Osteoblast (primary cell): ENCODE results near the gene CDH22. TPM values are rescaled to one million over a fixed set of nuclear protein-coding genes. Genes with fewer than 3 reads are reported as not detected.

Experiments used
- DNase-seq: peaks from one replicate; pipeline ENCODE4 v3.0.0; 2011; ENCODE audit warnings: low spot score, mixed read lengths; ENCODE audit not compliant: insufficient read length; ENCODE audit errors: missing footprints
- H2AFZ ChIP-seq: 2 replicates; pipeline ENCODE4 v1.6.0; 2011; ENCODE audit warnings: mild to moderate bottlenecking, low read length
- H3K27ac ChIP-seq: 2 replicates; pipeline ENCODE4 v1.5.1; 2011; ENCODE audit warnings: mild to moderate bottlenecking, low read depth, low read length, moderate library complexity
- H3K27me3 ChIP-seq: 2 replicates; pipeline ENCODE4 v1.6.0; 2012; ENCODE audit warnings: mild to moderate bottlenecking, control low read depth, inconsistent platforms, low read length, moderate library complexity; ENCODE audit not compliant: insufficient read depth
- H3K36me3 ChIP-seq: 2 replicates; pipeline ENCODE4 v1.5.1; 2011; ENCODE audit warnings: mild to moderate bottlenecking, low read length, control low read depth, moderate library complexity; ENCODE audit not compliant: insufficient read depth
- H3K4me1 ChIP-seq: 2 replicates; pipeline ENCODE4 v1.5.1; 2011; ENCODE audit warnings: mild to moderate bottlenecking, low read length, control low read depth, moderate library complexity; ENCODE audit not compliant: insufficient read depth
- H3K4me2 ChIP-seq: 2 replicates; pipeline ENCODE4 v1.6.0; 2011; ENCODE audit warnings: mild to moderate bottlenecking, low read length; ENCODE audit not compliant: insufficient read depth
- H3K4me3 ChIP-seq: fragments of 200-600 bp; sonication (generic); 3 replicates; pipeline ENCODE4 v1.5.1; 2012; ENCODE audit warnings: mild to moderate bottlenecking, low read length, inconsistent platforms; ENCODE audit not compliant: insufficient read depth
- H3K79me2 ChIP-seq: 2 replicates; pipeline ENCODE4 v1.6.0; 2012; ENCODE audit warnings: mild to moderate bottlenecking, low read length, control low read depth, inconsistent platforms; ENCODE audit not compliant: insufficient read depth
- H3K9me3 ChIP-seq: 2 replicates; pipeline ENCODE4 v1.5.1; 2011; ENCODE audit warnings: low read depth, low read length, control low read depth
- H4K20me1 ChIP-seq: 2 replicates; pipeline ENCODE4 v1.6.0; 2012; ENCODE audit warnings: mild to moderate bottlenecking, low read length, control low read depth; ENCODE audit not compliant: insufficient read depth
- CTCF ChIP-seq: IDR thresholded peaks from 2 replicates; pipeline ENCODE4 v1.5.1; 2011; ENCODE audit warnings: mild to moderate bottlenecking, low read depth, low read length, moderate library complexity; ENCODE audit errors: extremely low read depth
- total RNA-seq: library from RNA; depleted of rRNA; stranded (reverse); fragments of >200 nt; gene quantifications from 2 replicates; pipeline ENCODE4 v1.2.3, GENCODE V29; 2012

CDH22 gene
- total RNA-seq, 1 donor, result not detected

DNA sequence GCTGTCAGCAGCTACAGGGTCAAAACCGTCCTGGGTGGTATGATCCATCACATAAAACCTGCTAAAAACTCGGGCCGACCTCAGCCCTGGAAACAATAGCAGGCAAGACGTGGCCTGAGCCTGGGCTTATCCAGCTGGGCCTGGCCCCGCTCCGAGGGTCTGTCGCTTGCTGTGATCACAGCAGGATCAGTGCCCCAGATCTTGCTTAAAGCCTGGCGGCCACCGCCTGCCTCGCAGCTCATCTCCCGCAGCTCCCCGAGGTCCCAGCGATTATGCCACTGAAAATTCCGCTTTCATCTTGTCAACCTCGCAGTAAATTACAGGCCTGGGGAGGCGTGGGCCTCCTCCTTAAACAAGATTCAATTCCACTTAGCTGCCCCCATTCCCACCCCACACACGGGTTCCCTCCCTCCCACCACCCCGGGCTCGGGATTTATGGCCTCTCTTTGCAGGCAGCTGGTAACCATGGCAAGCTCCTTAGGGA is 40.1 kb downstream of the CDH22 start:
- no peaks in the 10 kb centered on the region for H3K79me2 ChIP-seq
- no peak overlapping the region for H3K27ac ChIP-seq
- peaks cover 3% of the 10 kb centered on the region for H3K27me3 ChIP-seq
- H3K4me2 ChIP-seq, result no peak overlapping the region
- H3K9me3 ChIP-seq, result no peaks in the 10 kb centered on the region
- H3K36me3 ChIP-seq, result no peaks in the 10 kb centered on the region
- H3K4me3 ChIP-seq, result no peak overlapping the region
- DNase-seq, result no peak
- no peaks in the 10 kb centered on the region for H3K4me1 ChIP-seq
- H4K20me1 ChIP-seq, result no peaks in the 10 kb centered on the region
- H2AFZ ChIP-seq, result no peak overlapping the region
- TF ChIP-seq CTCF, result no peak

DNA sequence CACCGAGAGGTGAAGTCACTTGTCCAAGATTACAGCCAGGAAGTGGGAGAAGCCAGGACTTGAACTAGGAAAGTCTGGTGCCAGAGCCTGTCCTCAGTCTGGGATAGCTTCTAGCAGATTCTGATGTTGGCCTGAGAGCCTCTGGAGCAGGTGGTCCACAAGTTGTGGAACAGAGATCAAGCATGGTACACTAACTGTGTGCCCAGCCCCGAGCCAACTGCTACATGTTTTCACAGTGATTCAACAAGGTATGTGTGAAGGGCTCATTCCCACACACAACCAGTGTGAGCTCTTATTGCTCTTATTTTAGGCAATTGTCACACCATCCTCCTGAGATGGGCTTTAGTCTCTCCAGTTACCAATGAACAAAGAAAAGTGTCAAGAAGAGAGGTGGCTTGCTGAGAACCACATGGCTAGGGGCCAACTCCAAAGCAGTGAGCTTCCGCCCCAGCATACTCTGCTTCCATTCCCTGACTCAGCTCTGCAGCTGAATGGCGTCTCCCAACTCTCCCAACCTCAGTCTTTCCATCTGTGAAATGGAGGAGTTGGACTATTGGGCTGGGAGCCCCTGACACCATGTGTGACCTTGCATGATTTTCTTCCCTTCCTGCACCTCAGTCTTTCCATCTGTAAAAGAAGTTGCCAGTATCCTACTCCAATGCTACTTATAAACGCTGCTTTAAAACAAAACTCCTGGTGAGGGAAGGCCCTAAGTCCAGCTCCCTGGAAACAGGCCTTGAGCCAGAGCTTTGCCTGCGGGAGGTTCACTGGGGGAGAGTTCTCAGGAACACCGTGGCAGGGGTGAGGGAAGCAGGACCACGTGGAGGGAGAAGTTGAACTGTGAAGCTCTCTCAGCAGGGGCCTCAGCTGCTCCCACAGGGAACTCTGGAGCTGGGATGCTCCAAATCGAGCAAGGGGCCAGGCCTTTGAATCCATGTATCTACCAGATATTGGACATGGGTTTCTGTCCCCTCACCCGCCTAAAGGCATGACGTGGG is 40.9 kb downstream of the CDH22 start:
- DNase-seq, result no peak
- Histone ChIP-seq H3K27ac (no peak overlapping the region), H3K27me3 (peaks cover 3% of the 10 kb centered on the region), H3K36me3 (no peaks in the 10 kb centered on the region), H3K4me1 (no peaks in the 10 kb centered on the region), H3K4me3 (no peak overlapping the region), H2AFZ (no peak overlapping the region), H3K79me2 (no peaks in the 10 kb centered on the region), H3K4me2 (no peak overlapping the region), H3K9me3 (no peaks in the 10 kb centered on the region), H4K20me1 (no peaks in the 10 kb centered on the region)
- no peak for TF ChIP-seq CTCF

DNA sequence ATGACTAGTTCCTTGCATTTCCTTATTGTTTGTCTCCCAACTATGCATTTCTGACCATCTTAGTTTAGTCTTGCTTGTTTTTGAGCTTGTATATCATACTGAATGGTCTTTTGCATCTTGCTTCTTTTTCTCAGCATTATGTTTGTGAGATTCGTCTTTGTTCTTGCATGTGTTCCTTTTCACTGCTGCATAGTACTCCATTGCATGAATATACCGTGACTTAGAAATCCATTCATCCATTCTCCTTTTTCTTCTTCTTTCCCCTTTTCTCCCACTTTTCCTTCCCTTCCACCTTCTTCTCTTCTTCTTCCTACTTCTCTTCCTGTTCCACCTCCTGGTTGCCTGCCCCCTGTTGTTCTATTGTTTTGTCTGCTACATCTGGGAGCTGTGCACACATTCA is 42.8 kb downstream of the CDH22 start:
- Histone ChIP-seq H3K27ac (no peak overlapping the region), H3K79me2 (no peaks in the 10 kb centered on the region), H4K20me1 (no peaks in the 10 kb centered on the region), H2AFZ (no peak overlapping the region), H3K36me3 (no peaks in the 10 kb centered on the region), H3K4me3 (no peak overlapping the region), H3K4me1 (no peaks in the 10 kb centered on the region), H3K27me3 (peaks cover 5% of the 10 kb centered on the region), H3K9me3 (no peaks in the 10 kb centered on the region), H3K4me2 (no peak overlapping the region)
- no peak for DNase-seq
- TF ChIP-seq CTCF, result no peak
